Stimulated activated effector memory CD8-positive, alpha-beta T cell treated with anti-CD3 and anti-CD28 coated beads, Interleukin-12 subunit alpha, Interleukin-12 subunit beta, amount 100 ng/mL, for 72 hours (primary cell): ENCODE results near the gene AP3B1.
"Not testable (repeated sequence)": the region's sequence is repeated elsewhere in the genome, so short reads cannot be mapped to it uniquely, and the experiment has no call there.

Experiments used
- ATAC-seq: fragments of 150-1000 bp; cut with Tn5 transposase; 2 replicates; pipeline ENCODE4 v1.10.0; 2021
- DNase-seq, 2 donors: peaks; one replicate each; pipeline ENCODE4 v3.0.0; 2021 to 2022; ENCODE audit warnings: low spot score in 2 of 2
- H3K27ac Mint-ChIP-seq: one replicate; pipeline ENCODE4 v1.8.0; 2022; ENCODE audit warnings: mild to moderate bottlenecking, mixed read lengths
- H3K36me3 Mint-ChIP-seq: one replicate; pipeline ENCODE4 v1.8.0; 2022; ENCODE audit warnings: mild to moderate bottlenecking, mixed read lengths
- H3K4me1 Mint-ChIP-seq: one replicate; pipeline ENCODE4 v1.8.0; 2022; ENCODE audit warnings: mixed read lengths
- H3K4me3 Mint-ChIP-seq: one replicate; pipeline ENCODE4 v1.8.0; 2022; ENCODE audit warnings: mild to moderate bottlenecking, mixed read lengths
- H3K9me3 Mint-ChIP-seq: one replicate; pipeline ENCODE4 v1.8.0; 2022; ENCODE audit warnings: mixed read lengths

Gene AP3B1

DNA sequence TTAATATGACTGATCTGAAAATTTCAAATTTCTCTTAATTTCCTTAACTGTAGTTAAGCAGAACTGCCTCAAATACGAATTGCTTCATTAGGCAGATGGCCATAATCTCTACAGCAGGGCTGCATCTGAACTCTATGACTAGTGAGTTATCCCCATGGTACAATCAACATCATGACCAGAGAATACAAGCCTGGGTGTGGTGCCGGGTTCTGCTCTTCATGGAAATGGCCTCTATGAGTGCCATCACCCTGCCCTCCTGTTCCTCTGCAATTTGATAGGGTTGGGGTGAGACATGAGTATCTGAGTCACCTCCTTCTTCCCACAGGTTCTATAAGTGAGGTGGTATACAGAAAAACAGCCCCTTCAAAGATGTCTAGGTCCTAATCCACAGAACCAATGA lies 235.9 kb downstream of the AP3B1 start:
- no peaks in the 10 kb centered on the region for H3K9me3 Mint-ChIP-seq
- no peak overlapping the region for H3K27ac Mint-ChIP-seq
- DNase-seq: no peak
- no peak overlapping the region for H3K4me3 Mint-ChIP-seq
- H3K4me1 Mint-ChIP-seq: no peaks in the 10 kb centered on the region
- H3K36me3 Mint-ChIP-seq: peaks cover 5% of the 10 kb centered on the region
- ATAC-seq: no peak

DNA sequence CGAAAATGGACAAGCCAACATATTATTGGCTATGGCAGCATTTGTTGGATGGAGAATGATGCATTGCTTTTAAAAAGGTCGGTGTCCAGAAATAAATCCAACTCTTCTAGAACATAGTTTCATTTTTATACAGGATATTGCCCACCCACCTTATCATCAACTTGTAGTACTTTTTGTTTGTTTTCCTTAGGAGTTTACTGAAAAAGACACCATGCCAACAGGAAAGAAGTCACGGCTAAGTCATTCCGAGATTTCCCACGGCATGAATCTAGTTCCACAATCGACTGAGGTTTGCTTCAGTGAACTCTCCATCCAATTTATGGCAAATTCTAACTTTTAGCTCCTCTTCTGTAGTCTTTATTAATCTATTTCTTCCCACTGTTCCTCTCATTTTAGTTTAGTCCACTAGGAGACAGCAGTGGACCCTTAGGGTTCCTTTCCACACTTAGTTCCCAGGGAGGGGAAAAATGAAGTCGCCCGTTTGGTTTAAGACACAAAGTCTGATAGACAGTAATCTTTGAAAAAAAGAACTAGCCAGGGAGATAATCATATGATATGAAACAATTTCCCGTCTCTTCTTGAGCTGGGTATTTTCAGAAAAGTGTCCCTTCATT lies 237.5 kb downstream of the AP3B1 start:
- H3K27ac Mint-ChIP-seq: no peak overlapping the region
- ATAC-seq: no peak
- H3K36me3 Mint-ChIP-seq: peaks cover 5% of the 10 kb centered on the region
- H3K9me3 Mint-ChIP-seq: no peaks in the 10 kb centered on the region
- H3K4me3 Mint-ChIP-seq: no peak overlapping the region
- no peak for DNase-seq
- no peaks in the 10 kb centered on the region for H3K4me1 Mint-ChIP-seq

- Mint-ChIP-seq H3K9me3 (no peaks in the 10 kb centered on the region), H3K27ac (no peak overlapping the region), H3K4me3 (no peak overlapping the region), H3K36me3 (peaks cover 5% of the 10 kb centered on the region), H3K4me1 (no peaks in the 10 kb centered on the region)
- no peak for ATAC-seq
- no peak for DNase-seq
Observed at GRCh38 chr5:78056053-78056452, 238.4 kb downstream of the AP3B1 start.

DNA sequence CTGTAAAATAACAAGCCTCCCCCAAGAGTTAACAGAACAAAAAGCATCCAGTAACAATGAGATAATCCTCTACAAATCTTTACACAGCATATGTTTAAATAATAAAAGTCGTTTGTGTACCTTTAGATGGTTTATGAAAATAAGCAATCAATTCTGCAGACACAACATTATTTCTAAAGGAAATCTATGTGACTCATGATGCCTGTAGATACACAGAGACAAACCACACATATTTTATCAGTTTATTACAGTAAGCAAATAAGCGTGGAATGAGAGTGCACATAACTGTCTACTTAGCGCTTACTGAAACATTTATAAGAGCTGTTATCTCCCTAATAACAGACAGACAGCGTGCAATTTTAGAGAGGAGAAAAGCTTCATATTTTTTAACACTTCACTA lies 243.6 kb downstream of the AP3B1 start:
- ATAC-seq (no peak), DNase-seq (no peak)
- H3K4me3 Mint-ChIP-seq: no peak overlapping the region
- peaks cover 5% of the 10 kb centered on the region for H3K36me3 Mint-ChIP-seq
- H3K4me1 Mint-ChIP-seq: no peaks in the 10 kb centered on the region
- no peaks in the 10 kb centered on the region for H3K9me3 Mint-ChIP-seq
- H3K27ac Mint-ChIP-seq: no peak overlapping the region

GRCh38 chr5:78046823-78047222 lies 247.7 kb downstream of the AP3B1 start:
- H3K4me3 Mint-ChIP-seq, H3K36me3 Mint-ChIP-seq, ATAC-seq, H3K9me3 Mint-ChIP-seq, H3K27ac Mint-ChIP-seq, H3K4me1 Mint-ChIP-seq, DNase-seq: not testable (repeated sequence)

- Mint-ChIP-seq H3K4me1 (peaks cover 6% of the 10 kb centered on the region), H3K9me3 (peaks cover 6% of the 10 kb centered on the region), H3K27ac (no peak overlapping the region), H3K4me3 (no peak overlapping the region), H3K36me3 (no peaks in the 10 kb centered on the region)
- DNase-seq: no peak
- no peak for ATAC-seq
Observed at GRCh38 chr5:78046006-78046405, 248.5 kb downstream of the AP3B1 start.

- ATAC-seq: no peak
- DNase-seq: no peak
- Mint-ChIP-seq H3K9me3 (peaks cover 6% of the 10 kb centered on the region), H3K4me1 (peaks cover 6% of the 10 kb centered on the region), H3K4me3 (no peak overlapping the region), H3K27ac (no peak overlapping the region), H3K36me3 (peaks cover 28% of the 10 kb centered on the region)
Observed at GRCh38 chr5:78041805-78042204, 252.7 kb downstream of the AP3B1 start.

DNA sequence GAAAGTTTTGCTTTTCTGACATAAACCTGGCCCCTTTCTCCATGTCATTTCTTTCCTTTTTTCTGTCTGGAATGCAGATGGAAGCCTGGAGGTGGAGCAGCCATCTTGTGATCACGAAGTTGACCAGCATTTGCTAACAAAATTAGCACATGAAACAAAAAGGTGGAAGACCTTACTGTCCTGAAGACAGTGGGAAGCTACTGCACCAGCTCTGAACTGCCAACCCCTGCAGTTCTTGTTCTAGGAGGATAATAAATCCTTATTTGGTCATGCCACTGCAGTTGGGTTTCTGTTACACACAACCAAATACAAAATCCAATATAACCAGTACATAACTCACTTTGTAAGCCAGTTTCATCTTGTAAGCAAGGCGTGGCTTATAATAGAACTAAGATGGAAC lies 269.0 kb downstream of the AP3B1 start:
- DNase-seq: no peak

DNA sequence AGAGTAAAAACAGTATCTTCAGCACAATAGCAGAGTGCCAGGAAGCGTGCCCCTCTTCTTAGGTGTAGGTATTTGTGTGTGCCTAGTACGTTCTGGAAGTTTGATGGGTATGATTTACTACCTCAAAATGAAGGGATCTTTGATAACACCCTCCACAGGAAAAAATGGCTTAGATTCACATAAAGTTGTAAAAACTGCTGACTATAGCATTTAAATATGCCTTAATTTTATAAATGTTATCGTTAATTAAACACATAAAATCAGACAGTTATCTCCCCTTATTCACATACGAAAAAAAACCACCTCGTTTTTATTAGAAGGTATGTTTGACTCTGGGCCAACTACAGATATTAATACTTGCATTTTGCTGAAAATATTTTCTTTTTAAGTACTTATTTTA lies 274.8 kb downstream of the AP3B1 start:
- ATAC-seq (no peak), DNase-seq (no peak)
- H3K4me1 Mint-ChIP-seq: peaks cover 6% of the 10 kb centered on the region
- no peaks in the 10 kb centered on the region for H3K36me3 Mint-ChIP-seq
- no peak overlapping the region for H3K27ac Mint-ChIP-seq
- no peak overlapping the region for H3K4me3 Mint-ChIP-seq
- H3K9me3 Mint-ChIP-seq: no peaks in the 10 kb centered on the region

More for the DNA sequence above, 269.0 kb downstream of the AP3B1 start:
- H3K27ac Mint-ChIP-seq: no peak overlapping the region
- H3K9me3 Mint-ChIP-seq: no peaks in the 10 kb centered on the region
- ATAC-seq: no peak
- peaks cover 7% of the 10 kb centered on the region for H3K36me3 Mint-ChIP-seq
- peaks cover 6% of the 10 kb centered on the region for H3K4me1 Mint-ChIP-seq
- H3K4me3 Mint-ChIP-seq: no peak overlapping the region

DNA sequence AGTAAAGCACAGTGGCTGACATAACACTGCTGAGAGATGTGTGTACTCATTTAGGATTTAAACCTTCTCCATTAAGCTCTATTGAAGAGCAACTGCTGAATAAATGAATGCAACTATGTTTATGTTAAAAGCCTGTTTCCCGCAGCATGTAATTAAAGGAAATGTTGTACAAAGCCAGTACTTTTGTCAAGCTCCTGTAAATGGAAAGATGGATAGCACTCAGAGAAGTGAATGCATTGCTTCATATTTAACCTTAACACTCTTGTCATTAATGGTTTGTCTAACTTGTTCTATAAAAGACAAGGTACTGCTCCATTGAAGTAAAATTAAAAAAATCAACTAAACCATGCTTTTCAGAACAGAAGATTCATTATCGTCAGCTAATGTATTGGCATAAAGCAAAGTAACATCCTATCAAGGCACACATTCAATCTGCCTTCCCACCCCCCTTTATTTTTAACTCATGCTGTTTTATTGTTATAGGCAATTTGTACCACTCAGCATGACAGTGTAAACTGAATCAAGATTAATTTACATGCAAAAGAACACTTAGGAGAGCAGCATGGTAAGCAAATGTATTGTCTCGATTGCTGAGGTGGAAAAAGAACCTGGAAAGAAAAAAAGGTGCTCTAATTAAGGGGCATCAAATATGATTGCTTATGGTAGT lies 277.5 kb downstream of the AP3B1 start:
- ATAC-seq (no peak), DNase-seq (no peak)
- Mint-ChIP-seq H3K4me1 (no peaks in the 10 kb centered on the region), H3K36me3 (no peaks in the 10 kb centered on the region), H3K4me3 (no peak overlapping the region), H3K9me3 (no peaks in the 10 kb centered on the region), H3K27ac (no peak overlapping the region)

DNA sequence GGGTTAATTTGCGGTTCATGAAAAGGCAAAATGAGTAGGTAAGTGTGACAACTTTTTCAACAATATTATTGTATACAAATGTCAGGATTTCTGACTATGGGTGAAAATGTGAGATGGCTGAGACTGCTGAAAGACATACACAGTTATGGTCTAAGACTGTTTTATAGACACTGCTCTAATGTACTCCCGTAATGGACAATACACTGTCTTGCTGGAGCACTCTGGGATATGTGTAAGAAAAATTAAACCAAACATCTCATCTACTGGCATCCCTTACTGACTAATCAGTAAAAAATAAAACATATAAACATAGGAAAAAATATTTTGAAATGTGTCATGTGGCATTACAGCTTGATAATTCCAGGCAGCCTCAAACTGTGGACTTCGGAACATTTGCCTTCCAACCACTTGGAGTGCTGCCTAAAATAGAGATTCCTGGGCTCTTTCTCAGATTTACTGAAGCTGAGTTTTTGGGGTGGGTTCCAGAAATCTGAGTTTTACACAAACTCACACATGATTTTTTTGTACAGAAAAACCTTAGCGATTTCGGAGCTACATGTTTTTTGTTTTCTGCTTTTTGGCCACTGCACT lies 284.5 kb downstream of the AP3B1 start:
- DNase-seq (no peak), ATAC-seq (no peak)
- H3K4me1 Mint-ChIP-seq: no peaks in the 10 kb centered on the region
- H3K4me3 Mint-ChIP-seq: no peak overlapping the region
- H3K27ac Mint-ChIP-seq: no peak overlapping the region
- peaks cover 7% of the 10 kb centered on the region for H3K36me3 Mint-ChIP-seq
- no peaks in the 10 kb centered on the region for H3K9me3 Mint-ChIP-seq

DNA sequence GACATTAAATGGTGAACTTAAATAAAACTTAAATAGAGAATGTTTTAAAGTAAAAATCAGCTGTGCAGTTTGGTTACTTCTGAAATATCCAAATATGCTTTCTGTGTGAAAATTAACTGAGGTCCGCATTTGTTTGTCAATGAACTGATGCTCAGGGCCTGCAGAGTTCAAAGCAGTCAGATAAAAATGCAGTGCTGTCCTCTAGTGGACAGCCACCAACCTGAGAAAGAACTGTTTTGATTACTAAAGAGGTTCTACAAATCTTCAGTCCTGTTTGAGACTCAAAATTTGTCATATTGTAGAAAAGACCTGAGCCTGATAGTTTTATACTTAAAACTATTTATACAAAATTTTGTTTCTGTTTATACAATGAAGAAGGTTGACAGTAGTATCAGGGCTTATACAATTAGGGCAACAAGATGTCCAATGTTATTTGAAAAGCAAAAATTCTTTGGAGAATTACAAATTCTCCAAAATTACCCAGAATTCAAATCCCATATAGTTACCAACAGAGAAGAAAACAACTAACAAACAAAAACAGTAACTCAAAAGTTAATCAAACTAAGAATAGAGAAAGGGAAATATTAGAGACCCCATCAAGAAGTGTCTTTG lies 286.0 kb downstream of the AP3B1 start:
- Mint-ChIP-seq H3K4me3 (no peak overlapping the region), H3K9me3 (no peaks in the 10 kb centered on the region), H3K4me1 (no peaks in the 10 kb centered on the region), H3K27ac (no peak overlapping the region), H3K36me3 (peaks cover 7% of the 10 kb centered on the region)
- ATAC-seq (no peak), DNase-seq (no peak)

DNA sequence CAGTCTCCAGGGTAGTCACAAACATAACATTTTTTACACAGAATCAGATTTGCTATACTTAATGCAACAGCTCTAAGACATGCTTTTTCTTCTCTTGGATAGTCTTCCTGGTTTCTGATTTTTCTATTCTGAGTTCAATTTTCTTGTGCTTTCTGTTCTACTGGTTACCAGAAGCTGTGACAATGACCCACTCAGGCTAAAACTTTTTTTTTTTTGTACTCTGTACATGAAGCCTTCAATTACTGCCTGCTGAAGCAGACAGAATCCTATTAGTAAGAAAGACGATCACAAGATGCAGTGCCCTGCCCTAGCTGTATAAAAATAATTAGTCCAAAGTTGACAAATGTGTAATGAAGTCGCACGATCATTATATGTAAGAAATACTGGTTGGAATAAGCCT lies 287.3 kb downstream of the AP3B1 start:
- DNase-seq (no peak), ATAC-seq (no peak)
- Mint-ChIP-seq H3K4me3 (no peak overlapping the region), H3K9me3 (no peaks in the 10 kb centered on the region), H3K36me3 (peaks cover 7% of the 10 kb centered on the region), H3K4me1 (no peaks in the 10 kb centered on the region), H3K27ac (no peak overlapping the region)

- no peak overlapping the region for H3K4me3 Mint-ChIP-seq
- no peaks in the 10 kb centered on the region for H3K9me3 Mint-ChIP-seq
- no peak for ATAC-seq
- peaks cover 8% of the 10 kb centered on the region for H3K36me3 Mint-ChIP-seq
- no peaks in the 10 kb centered on the region for H3K4me1 Mint-ChIP-seq
- no peak for DNase-seq
- H3K27ac Mint-ChIP-seq: no peak overlapping the region
Observed at GRCh38 chr5:78006449-78006848, 288.0 kb downstream of the AP3B1 start.

DNA sequence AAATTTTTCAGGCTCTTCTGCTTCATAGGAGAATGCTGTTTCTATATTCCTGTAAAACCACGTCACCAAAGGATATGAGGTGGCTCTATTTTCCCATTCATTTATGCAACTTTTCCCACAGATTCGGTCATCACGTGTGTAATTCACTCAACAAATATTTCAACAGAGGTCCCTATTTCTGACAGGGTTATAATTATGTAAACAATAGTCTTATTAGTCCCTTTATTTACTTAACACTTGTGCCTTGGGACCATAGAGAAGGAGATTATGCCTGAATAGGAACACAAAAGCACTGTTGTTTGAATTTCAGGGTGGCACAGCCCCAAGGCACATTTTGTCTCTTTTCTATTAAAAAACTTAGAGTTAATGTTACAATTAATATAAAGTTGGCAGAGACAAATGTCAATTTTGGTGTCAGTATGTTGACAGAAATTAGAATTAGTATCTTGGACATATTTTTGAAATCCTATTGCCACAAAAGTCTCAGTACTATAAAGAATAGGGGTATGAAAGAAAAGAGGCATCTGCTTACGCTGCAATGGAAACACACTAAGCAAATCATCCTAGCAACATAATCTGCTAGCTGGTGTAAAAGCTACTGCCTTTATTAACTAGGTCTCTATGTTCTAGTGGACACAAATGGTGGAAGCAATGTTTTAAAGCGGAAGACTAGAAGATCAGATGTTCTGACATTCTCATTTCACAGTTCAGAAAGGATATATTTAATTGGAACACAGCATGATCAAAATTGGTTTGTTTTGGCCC lies 289.3 kb downstream of the AP3B1 start:
- no peak overlapping the region for H3K4me3 Mint-ChIP-seq
- no peaks in the 10 kb centered on the region for H3K9me3 Mint-ChIP-seq
- no peak overlapping the region for H3K27ac Mint-ChIP-seq
- H3K36me3 Mint-ChIP-seq: peaks cover 7% of the 10 kb centered on the region
- no peak for ATAC-seq
- no peak for DNase-seq
- no peaks in the 10 kb centered on the region for H3K4me1 Mint-ChIP-seq
